Endothelial cell of umbilical vein (primary cell): ENCODE measurements around the gene BNIP2. TPM values are rescaled to one million over a fixed set of nuclear protein-coding genes. Genes with fewer than 3 reads are reported as not detected.

Experiments
- BruUV-seq: library from RNA; stranded (reverse); fragments of 400-500 nt; replicated peaks from 2 replicates; lab custom pipeline; 2021; lab: Mats Ljungman, UMichigan
- CTCF ChIA-PET: fragments of 300-600, 350-600 bp; sonication (Branson Sonifier 250); formaldehyde crosslinking; loops from one replicate; lab custom pipeline; 2021; ENCODE audit warnings: antibody characterized with exemption, inconsistent platforms; lab: Charles Lee
- POLR2A ChIA-PET: fragments of 300-600, 350-600 bp; sonication (Branson Sonifier 250); formaldehyde crosslinking; loops from one replicate; lab custom pipeline; 2021; ENCODE audit warnings: antibody characterized with exemption, inconsistent platforms; lab: Charles Lee
- DNase-seq: peaks from one replicate; pipeline ENCODE4 v3.0.0-alpha.2; 2011; ENCODE audit warnings: low read depth, low spot score
- FAIRE-seq: peaks from 2 replicates; lab custom pipeline; 2011; peaks lifted over from hg19 to GRCh38; lab: Jason Lieb, UNC
- H2AFZ ChIP-seq: 2 replicates; pipeline ENCODE4 v1.6.0; 2012; ENCODE audit warnings: low read depth, low read length, control low read depth, inconsistent platforms
- H3K27ac ChIP-seq: 2 replicates; pipeline ENCODE4 v1.5.1; 2011; ENCODE audit warnings: low read depth, mild to moderate bottlenecking, control low read depth, low read length, moderate library complexity; ENCODE audit not compliant: insufficient read depth
- H3K27me3 ChIP-seq, 2 experiments: 2 replicates each; pipeline versions ENCODE4 v1.6.0 to v1.6.1; 2011; ENCODE audit warnings: low read length in 2 of 2, mixed read lengths in 1 of 2; ENCODE audit not compliant: control insufficient read depth in 2 of 2, insufficient read depth in 2 of 2
- H3K36me3 ChIP-seq, 2 experiments: 2 replicates in 1 of 2; 3 replicates in 1 of 2; pipeline ENCODE4 v1.5.1; 2011; ENCODE audit warnings: low read length in 2 of 2, mild to moderate bottlenecking in 1 of 2, moderate library complexity in 1 of 2; ENCODE audit not compliant: control insufficient read depth in 2 of 2, insufficient read depth in 2 of 2; ENCODE audit errors: extremely low read depth in 1 of 2
- H3K4me1 ChIP-seq: 3 replicates; pipeline ENCODE4 v1.5.1; 2011; ENCODE audit warnings: mild to moderate bottlenecking, low read length; ENCODE audit not compliant: control insufficient read depth, insufficient read depth; ENCODE audit errors: extremely low read depth
- H3K4me2 ChIP-seq: 2 replicates; pipeline ENCODE4 v1.6.1; 2011; ENCODE audit warnings: low read length, control low read depth, mixed read lengths; ENCODE audit not compliant: insufficient read depth
- H3K4me3 ChIP-seq, 3 experiments: fragments of 200-600 bp in 1 of 3; sonication (generic), shearing (Covaris generic) in 1 of 3; replicated peaks in 1 of 3; 2 replicates each; pipeline ENCODE4 v1.5.1; 2011 to 2016; ENCODE audit warnings: control low read depth in 3 of 3, low read length in 3 of 3, mild to moderate bottlenecking in 2 of 3, inconsistent platforms in 1 of 3, low read depth in 1 of 3, moderate library complexity in 1 of 3; ENCODE audit not compliant: insufficient read depth in 1 of 3
- H3K79me2 ChIP-seq: 2 replicates; pipeline ENCODE4 v1.6.0; 2012; ENCODE audit warnings: low read length, inconsistent platforms; ENCODE audit not compliant: control insufficient read depth, insufficient read depth
- H3K9ac ChIP-seq: replicated peaks from 2 replicates; pipeline ENCODE3; 2011; ENCODE audit warnings: low read length, control low read depth; ENCODE audit not compliant: insufficient read depth; ENCODE audit errors: extremely low read depth
- H3K9me1 ChIP-seq: replicated peaks from 3 replicates; pipeline ENCODE4 v1.6.0; 2011; ENCODE audit warnings: mild to moderate bottlenecking, low read length; ENCODE audit not compliant: control insufficient read depth, insufficient read depth; ENCODE audit errors: extremely low read depth
- H3K9me3 ChIP-seq: replicated peaks from 2 replicates; pipeline ENCODE4 v1.5.1; 2012; ENCODE audit warnings: low read length, inconsistent platforms; ENCODE audit not compliant: control insufficient read depth, insufficient read depth
- H4K20me1 ChIP-seq: replicated peaks from 2 replicates; pipeline ENCODE3; 2011; ENCODE audit warnings: mild to moderate bottlenecking, low read length; ENCODE audit not compliant: control insufficient read depth, insufficient read depth; ENCODE audit errors: extremely low read depth
- EZH2 ChIP-seq: IDR thresholded peaks from 2 replicates; pipeline ENCODE4 v1.6.1; 2012; ENCODE audit warnings: borderline replicate concordance, low read depth, mild to moderate bottlenecking, moderate library complexity, low read length, inconsistent platforms; ENCODE audit not compliant: severe bottlenecking
- FOS ChIP-seq: IDR thresholded peaks from 2 replicates; pipeline ENCODE4 v1.6.1; 2011; ENCODE audit warnings: mild to moderate bottlenecking, low read length, moderate library complexity, borderline replicate concordance; ENCODE audit not compliant: insufficient read depth
- GATA2 ChIP-seq: IDR thresholded peaks from 2 replicates; pipeline ENCODE4 v1.7.0; 2011; ENCODE audit warnings: low read depth, mild to moderate bottlenecking, moderate library complexity, mixed read lengths, low read length; ENCODE audit not compliant: insufficient read length, insufficient read depth
- JUN ChIP-seq: IDR thresholded peaks from 2 replicates; pipeline ENCODE4 v1.6.1; 2011; ENCODE audit warnings: borderline replicate concordance, low read depth; ENCODE audit not compliant: insufficient read length, insufficient read depth
- MYC ChIP-seq: IDR thresholded peaks from one replicate; pipeline ENCODE4 v1.6.1; 2011; ENCODE audit warnings: mild to moderate bottlenecking, low read depth, low read length
- POLR2A ChIP-seq: IDR thresholded peaks from 2 replicates; pipeline ENCODE4 v1.6.1; 2012; ENCODE audit warnings: low read depth, mild to moderate bottlenecking, control low read depth, low read length
- POLR2AphosphoS5 ChIP-seq: IDR thresholded peaks from 2 replicates; pipeline ENCODE4 v1.6.1; 2012; ENCODE audit warnings: low read depth, mild to moderate bottlenecking, control low read depth, low read length, moderate library complexity; ENCODE audit not compliant: insufficient read depth
- dilution Hi-C: fragments of 300-500 bp; cut with MboI; formaldehyde crosslinking; loops from one replicate; pipeline ENCODE4 v1.15.0; 2019; ENCODE audit warnings: low sequenced_read_pairs; ENCODE audit not compliant: extremely low pct_ligation_motif_present
- intact Hi-C: fragments of 100-400 bp; cut with micrococcal nuclease; formaldehyde crosslinking; loops from one replicate; pipeline ENCODE4 v1.10.0; 2022
- polyA plus RNA-seq, 4 experiments: library from polyadenylated mRNA; depleted of rRNA in 3 of 4; stranded (reverse) in 3 of 4; unstranded in 1 of 4; fragments of >200 nt; gene quantifications; 2 replicates each; pipeline versions ENCODE4 v1.2.1 to v1.2.3, GENCODE V29; 2011 to 2012; ENCODE audit warnings: missing spikeins in 1 of 4
- total RNA-seq: library from RNA; stranded (reverse); gene quantifications from 2 replicates; pipeline ENCODE4 v1.2.3, GENCODE V29; 2021
- TF ChIP-seq, protein P1 (sequence below): IDR thresholded peaks from 2 replicates; pipeline ENCODE4 v1.6.1; 2011; ENCODE audit not compliant: insufficient read depth, insufficient read length
- TF ChIP-seq, protein P2 (sequence below), 2 donors: IDR thresholded peaks; 1 replicate in 1 of 2; 2 replicates in 1 of 2; pipeline ENCODE4 v1.5.1; 2011; ENCODE audit warnings: low read length in 2 of 2, mild to moderate bottlenecking in 2 of 2, moderate library complexity in 2 of 2, control low read depth in 1 of 2, inconsistent platforms in 1 of 2, low read depth in 1 of 2; ENCODE audit not compliant: insufficient read depth in 1 of 2; ENCODE audit errors: extremely low read depth in 1 of 2

The BNIP2 gene
- total and polyA plus RNA-seq, 2 donors (not counting 3 experiments of a cell fraction or from before 2014, with no cell fraction given): 39.1 to 90.1 TPM

DNA sequence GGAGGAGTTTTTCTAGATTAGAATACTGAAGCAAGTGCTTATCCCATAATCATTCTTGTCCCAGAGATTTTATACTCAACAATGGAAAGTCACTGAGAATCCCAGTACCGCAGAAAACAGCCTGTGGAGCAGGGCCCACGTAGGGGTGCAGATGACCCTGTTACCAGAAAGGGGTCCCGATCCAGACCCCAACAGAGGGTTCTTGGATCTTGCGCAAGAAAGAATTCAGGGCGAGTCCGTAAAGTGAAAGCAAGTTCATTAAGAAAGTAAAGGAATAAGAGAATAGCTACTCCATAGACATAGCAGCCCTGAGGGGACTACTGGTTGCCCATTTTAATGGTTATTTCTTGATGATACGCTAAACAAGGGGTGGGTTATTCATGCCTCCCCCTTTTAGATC lies 75.0 kb downstream of the BNIP2 start:
- ChIA-PET CTCF (interaction anchor here (1.2 to 2.3 kb wide), 2 partner anchors 81 to 86 kb away, joined by 3 to 6 read pairs; no protein-coding TSS in a partner anchor), POLR2A (no interaction called here)
- DNase-seq (no peak), FAIRE-seq (no peak)
- H3K9me1 ChIP-seq: no peaks in the 10 kb centered on the region
- BruUV-seq: no TSS peak
- no peaks in the 10 kb centered on the region for H3K36me3 ChIP-seq
- no peak overlapping the region for H3K27ac ChIP-seq
- H4K20me1 ChIP-seq: no peaks in the 10 kb centered on the region
- H3K9ac ChIP-seq: no peak overlapping the region
- no peak overlapping the region for H3K4me3 ChIP-seq
- no peak overlapping the region for H2AFZ ChIP-seq
- TF ChIP-seq, protein P1, sequence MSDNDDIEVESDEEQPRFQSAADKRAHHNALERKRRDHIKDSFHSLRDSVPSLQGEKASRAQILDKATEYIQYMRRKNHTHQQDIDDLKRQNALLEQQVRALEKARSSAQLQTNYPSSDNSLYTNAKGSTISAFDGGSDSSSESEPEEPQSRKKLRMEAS: no peak
- TF ChIP-seq POLR2A (no peak), JUN (no peak), FOS (no peak), POLR2AphosphoS5 (no peak), EZH2 (no peak), GATA2 (no peak), MYC (no peak)
- TF ChIP-seq, protein P2, sequence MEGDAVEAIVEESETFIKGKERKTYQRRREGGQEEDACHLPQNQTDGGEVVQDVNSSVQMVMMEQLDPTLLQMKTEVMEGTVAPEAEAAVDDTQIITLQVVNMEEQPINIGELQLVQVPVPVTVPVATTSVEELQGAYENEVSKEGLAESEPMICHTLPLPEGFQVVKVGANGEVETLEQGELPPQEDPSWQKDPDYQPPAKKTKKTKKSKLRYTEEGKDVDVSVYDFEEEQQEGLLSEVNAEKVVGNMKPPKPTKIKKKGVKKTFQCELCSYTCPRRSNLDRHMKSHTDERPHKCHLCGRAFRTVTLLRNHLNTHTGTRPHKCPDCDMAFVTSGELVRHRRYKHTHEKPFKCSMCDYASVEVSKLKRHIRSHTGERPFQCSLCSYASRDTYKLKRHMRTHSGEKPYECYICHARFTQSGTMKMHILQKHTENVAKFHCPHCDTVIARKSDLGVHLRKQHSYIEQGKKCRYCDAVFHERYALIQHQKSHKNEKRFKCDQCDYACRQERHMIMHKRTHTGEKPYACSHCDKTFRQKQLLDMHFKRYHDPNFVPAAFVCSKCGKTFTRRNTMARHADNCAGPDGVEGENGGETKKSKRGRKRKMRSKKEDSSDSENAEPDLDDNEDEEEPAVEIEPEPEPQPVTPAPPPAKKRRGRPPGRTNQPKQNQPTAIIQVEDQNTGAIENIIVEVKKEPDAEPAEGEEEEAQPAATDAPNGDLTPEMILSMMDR (IDR thresholded peaks at IDR 0.05; ENCODE audit: extremely low read depth in 1 of 2, insufficient read depth in 1 of 2, low read depth in 1 of 2, low read length in 2 of 2): no peak
- dilution Hi-C loops (no loop called here), intact Hi-C loops (no loop called here)
- H3K9me3 ChIP-seq: no peaks in the 10 kb centered on the region
- H3K4me1 ChIP-seq: peaks cover 8% of the 10 kb centered on the region
- peaks cover 9 to 27% of the 10 kb centered on the region in 2 experiments for H3K27me3 ChIP-seq
- no peaks in the 10 kb centered on the region for H3K79me2 ChIP-seq
- H3K4me2 ChIP-seq: no peak overlapping the region
